Endothelial cell of umbilical vein (primary cell): ENCODE data around the gene NCKAP5.

ENCODE experiments used
- CTCF ChIP-seq, 2 donors: IDR thresholded peaks; 1 replicate in 1 of 2; 2 replicates in 1 of 2; pipeline ENCODE4 v1.5.1; 2011; ENCODE audit warnings: low read length in 2 of 2, mild to moderate bottlenecking in 2 of 2, moderate library complexity in 2 of 2, control low read depth in 1 of 2, inconsistent platforms in 1 of 2, low read depth in 1 of 2; ENCODE audit not compliant: insufficient read depth in 1 of 2; ENCODE audit errors: extremely low read depth in 1 of 2
- EZH2 ChIP-seq: IDR thresholded peaks from 2 replicates; pipeline ENCODE4 v1.6.1; 2012; ENCODE audit warnings: borderline replicate concordance, low read depth, mild to moderate bottlenecking, moderate library complexity, low read length, inconsistent platforms; ENCODE audit not compliant: severe bottlenecking
- POLR2A ChIP-seq: IDR thresholded peaks from 2 replicates; pipeline ENCODE4 v1.6.1; 2012; ENCODE audit warnings: low read depth, mild to moderate bottlenecking, control low read depth, low read length

DNA sequence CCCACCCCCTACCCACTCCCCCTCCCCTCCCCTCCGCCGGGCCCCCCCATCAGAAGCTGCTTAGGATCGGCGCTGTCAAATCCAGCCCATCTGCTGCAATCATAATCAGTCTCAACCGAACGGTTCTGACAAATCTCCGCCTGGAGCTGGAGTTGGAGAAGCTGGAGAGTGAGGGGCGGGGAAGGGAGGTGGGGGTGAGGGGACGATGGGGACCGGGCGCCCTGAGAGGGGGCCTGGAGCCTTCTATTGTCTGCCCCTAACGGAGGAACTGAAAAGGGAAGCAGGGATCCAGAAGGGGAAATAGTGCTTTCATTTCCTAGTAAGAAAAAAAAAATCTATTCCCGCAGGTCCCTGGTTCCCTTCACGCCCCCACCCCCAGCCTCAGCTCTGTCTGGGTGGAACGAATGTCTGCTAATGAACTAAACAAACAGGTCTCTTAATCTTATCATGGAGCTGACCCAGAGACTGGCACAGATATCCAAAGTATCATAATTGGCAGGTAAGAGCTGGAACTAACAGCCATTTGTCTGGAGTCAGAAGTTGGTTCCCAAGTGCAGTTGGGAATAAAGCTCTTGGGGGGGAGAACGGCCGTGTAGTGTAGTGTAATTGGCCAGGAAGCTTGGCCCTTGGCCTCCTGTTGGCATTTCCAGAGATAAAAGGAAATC lies 301.2 kb downstream of the NCKAP5 start:
- TF ChIP-seq CTCF (IDR thresholded peaks at IDR 0.05; ENCODE audit: extremely low read depth in 1 of 2, insufficient read depth in 1 of 2, low read depth in 1 of 2, low read length in 2 of 2) = no peak
- TF ChIP-seq POLR2A = no peak
- no peak for TF ChIP-seq EZH2
